ENCODE measurements around the gene HES5. TPM values are rescaled to one million over a fixed set of nuclear protein-coding genes. Genes with fewer than 3 reads are reported as not detected.

The HES5 gene
- total and polyA plus RNA-seq, 2 of the 13 experiments (the other 11 are each of a cell fraction or from before 2014, with no cell fraction given), result not detected

DNA sequence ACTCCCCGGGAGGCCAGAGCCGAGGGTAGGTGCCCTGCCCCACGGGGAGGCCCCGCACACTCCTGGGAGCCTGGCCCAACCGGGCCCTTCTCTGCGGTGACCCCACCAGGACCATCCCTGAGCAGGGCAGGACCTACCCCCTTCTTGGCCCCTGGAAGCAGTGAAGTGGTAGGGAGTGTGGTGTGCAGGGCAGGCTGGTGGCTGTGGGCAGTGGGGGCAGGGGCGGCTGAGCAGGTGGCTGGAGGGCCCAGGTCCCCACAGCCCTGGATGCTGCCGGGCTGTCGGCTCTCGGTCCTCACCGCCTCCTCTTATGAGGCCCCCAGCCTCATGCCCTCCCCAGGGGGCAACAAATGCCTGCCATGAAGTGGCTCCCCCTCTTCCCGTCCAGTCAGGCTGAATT, 34.5 kb downstream of the HES5 start:
- 47% methylated on average over 7 of the region's 12 CpGs for WGBS (ENCODE audit: low lambda C conversion rate)
- no peak for DNase-seq (ENCODE audit: low spot score)

DNA sequence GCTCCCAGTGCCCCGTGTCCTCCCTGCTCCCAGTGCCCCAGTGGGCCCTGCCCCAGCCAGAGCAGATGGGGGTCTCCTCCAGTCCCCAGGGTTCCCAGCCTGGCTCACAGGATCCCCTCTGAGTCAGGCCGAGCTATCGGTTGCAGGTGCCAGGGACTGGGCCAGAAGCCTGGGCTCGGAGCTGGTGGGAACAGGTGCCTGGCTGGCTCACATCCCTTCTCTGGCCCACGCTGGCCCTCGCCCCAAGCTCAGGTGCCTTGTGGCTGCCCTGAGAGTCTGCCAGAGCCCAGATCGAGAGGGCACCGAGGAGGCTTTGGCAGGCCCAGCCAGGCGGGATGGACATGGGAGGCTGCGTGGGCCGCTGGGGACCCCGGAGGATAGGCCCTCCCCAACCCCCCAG, 35.0 kb downstream of the HES5 start:
- intact Hi-C loops (cut with micrococcal nuclease; ENCODE audit: unreplicated experiment) (no loop called here), in situ Hi-C loops (cut with HindIII; ENCODE audit: extremely low pct_ligation_motif_present, low pct_unique_long_range_greater_than_20kb) (no loop called here)
- no peak overlapping the region for H3K27ac ChIP-seq (ENCODE audit: extremely low read length, insufficient read depth, low read length)
- DNase-seq (ENCODE audit: low spot score) (no peak), FAIRE-seq (no peak), ATAC-seq (no peak)
- H3K36me3 ChIP-seq (replicated peaks in 1 of 2; ENCODE audit: control insufficient read depth in 1 of 2, insufficient read depth in 2 of 2, low read length in 2 of 2), result no peaks in the 10 kb centered on the region
- H2AFZ ChIP-seq (ENCODE audit: low read length), result no peak overlapping the region
- H3K4me3 ChIP-seq (replicated peaks in 1 of 3; ENCODE audit: insufficient read depth in 1 of 3, low read depth in 2 of 3, low read length in 3 of 3), result no peak overlapping the region
- no peaks in the 10 kb centered on the region for H3K79me2 ChIP-seq (ENCODE audit: insufficient read depth, low read length)
- ChIA-PET POLR2A (no interaction called here), CTCF (ENCODE audit: low intra/inter-chr PET ratio, low total read pairs) (no interaction called here)
- H3K9me3 ChIP-seq (ENCODE audit: low read length), result no peaks in the 10 kb centered on the region
- peaks cover 32% of the 10 kb centered on the region for H3K4me1 ChIP-seq (ENCODE audit: insufficient read depth, low read length)
- no peaks in the 10 kb centered on the region for H4K20me1 ChIP-seq (ENCODE audit: insufficient read depth, low read length)
- WGBS (ENCODE audit: low lambda C conversion rate), result 40% methylated on average over 1 of the region's 12 CpGs
- H3K9ac ChIP-seq (ENCODE audit: insufficient read depth, low read depth, low read length), result no peak overlapping the region
- no TSS peak for BruUV-seq (replicated peaks)
- no peak overlapping the region for H3K4me2 ChIP-seq (ENCODE audit: low read depth, low read length)
- peaks cover 39 to 75% of the 10 kb centered on the region in 2 experiments for H3K27me3 ChIP-seq (ENCODE audit: control insufficient read depth in 1 of 2, insufficient read depth in 2 of 2, low read length in 2 of 2)
- TF ChIP-seq POLR2AphosphoS2 (IDR thresholded peaks at IDR 0.05; ENCODE audit: low read depth, low read length), result no peak
- no peak for TF ChIP-seq HNRNPUL1 (IDR thresholded peaks at IDR 0.05; ENCODE audit: low read depth, low read length)
- no peak for TF ChIP-seq CAMTA2 (CRISPR knock-in tag; IDR thresholded peaks at IDR 0.05; ENCODE audit: borderline replicate concordance)
- TF ChIP-seq YY1 (IDR thresholded peaks at IDR 0.05; ENCODE audit: insufficient read depth, insufficient replicate concordance, low read depth, low read length), result no peak
- TF ChIP-seq, protein P1, sequence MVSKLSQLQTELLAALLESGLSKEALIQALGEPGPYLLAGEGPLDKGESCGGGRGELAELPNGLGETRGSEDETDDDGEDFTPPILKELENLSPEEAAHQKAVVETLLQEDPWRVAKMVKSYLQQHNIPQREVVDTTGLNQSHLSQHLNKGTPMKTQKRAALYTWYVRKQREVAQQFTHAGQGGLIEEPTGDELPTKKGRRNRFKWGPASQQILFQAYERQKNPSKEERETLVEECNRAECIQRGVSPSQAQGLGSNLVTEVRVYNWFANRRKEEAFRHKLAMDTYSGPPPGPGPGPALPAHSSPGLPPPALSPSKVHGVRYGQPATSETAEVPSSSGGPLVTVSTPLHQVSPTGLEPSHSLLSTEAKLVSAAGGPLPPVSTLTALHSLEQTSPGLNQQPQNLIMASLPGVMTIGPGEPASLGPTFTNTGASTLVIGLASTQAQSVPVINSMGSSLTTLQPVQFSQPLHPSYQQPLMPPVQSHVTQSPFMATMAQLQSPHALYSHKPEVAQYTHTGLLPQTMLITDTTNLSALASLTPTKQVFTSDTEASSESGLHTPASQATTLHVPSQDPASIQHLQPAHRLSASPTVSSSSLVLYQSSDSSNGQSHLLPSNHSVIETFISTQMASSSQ (IDR thresholded peaks at IDR 0.05; ENCODE audit: low read depth), result no peak
- TF ChIP-seq, protein P1 (CRISPR knock-in tag; IDR thresholded peaks at IDR 0.05; ENCODE audit: borderline replicate concordance), result no peak
- TF ChIP-seq BRCA1 (CRISPR knock-in tag; IDR thresholded peaks at IDR 0.05), result no peak
- TF ChIP-seq HCFC1 (IDR thresholded peaks at IDR 0.05; ENCODE audit: low read depth, low read length), result no peak

More for the DNA sequence above, 34.5 kb downstream of the HES5 start:
- POLR2A ChIA-PET, result no interaction called here
- Histone ChIP-seq H3K9me3 (ENCODE audit: low read length) (no peaks in the 10 kb centered on the region), H3K79me2 (ENCODE audit: insufficient read depth, low read length) (no peaks in the 10 kb centered on the region), H2AFZ (ENCODE audit: low read length) (no peak overlapping the region), H3K4me3 (replicated peaks in 1 of 3; ENCODE audit: insufficient read depth in 1 of 3, low read depth in 2 of 3, low read length in 3 of 3) (no peak overlapping the region), H3K4me1 (ENCODE audit: insufficient read depth, low read length) (peaks cover 32% of the 10 kb centered on the region), H3K9ac (ENCODE audit: insufficient read depth, low read depth, low read length) (no peak overlapping the region), H3K27ac (ENCODE audit: extremely low read length, insufficient read depth, low read length) (no peak overlapping the region), H3K4me2 (ENCODE audit: low read depth, low read length) (no peak overlapping the region), H4K20me1 (ENCODE audit: insufficient read depth, low read length) (no peaks in the 10 kb centered on the region), H3K36me3 (replicated peaks in 1 of 2; ENCODE audit: control insufficient read depth in 1 of 2, insufficient read depth in 2 of 2, low read length in 2 of 2) (no peaks in the 10 kb centered on the region), H3K27me3 (ENCODE audit: control insufficient read depth in 1 of 2, insufficient read depth in 2 of 2, low read length in 2 of 2) (peaks cover 36 to 73% of the 10 kb centered on the region in 2 experiments)
- BruUV-seq (replicated peaks), result no TSS peak
- ATAC-seq (no peak), FAIRE-seq (no peak)
- CTCF ChIA-PET (ENCODE audit: low intra/inter-chr PET ratio, low total read pairs), result no interaction called here
- intact Hi-C loops (cut with micrococcal nuclease; ENCODE audit: unreplicated experiment), result no loop called here
- in situ Hi-C loops (cut with HindIII; ENCODE audit: extremely low pct_ligation_motif_present, low pct_unique_long_range_greater_than_20kb), result no loop called here
- no peak for TF ChIP-seq RBM22 (optimal IDR thresholded peaks at IDR 0.05; ENCODE audit: low read length)

All from HepG2 (cell line).